HepG2 (cell line): ENCODE measurements around the gene ALOXE3. TPM values are rescaled to one million over a fixed set of nuclear protein-coding genes. Genes with fewer than 3 reads are reported as not detected.

ENCODE experiments used
- ATAC-seq: fragments of 200-7000 bp; cut with Tn5 transposase; 3 replicates; pipeline ENCODE4 v1.9.1; 2020; ENCODE audit warnings: mild to moderate bottlenecking, moderate library complexity
- BruUV-seq: library from RNA; stranded (reverse); fragments of 400-500 nt; replicated peaks from 2 replicates; lab custom pipeline; 2021; lab: Mats Ljungman, UMichigan
- CTCF ChIA-PET: fragments of 300-600 bp; formaldehyde crosslinking; extraction: SDS; loops from one replicate; lab custom pipeline; 2021; ENCODE audit warnings: low total read pairs, inconsistent platforms, low intra/inter-chr PET ratio; lab: Yijun Ruan, JAX
- POLR2A ChIA-PET: fragments of 350-600 bp; sonication (Branson Sonifier 250); formaldehyde crosslinking; loops from one replicate; lab custom pipeline; 2020; ENCODE audit warnings: antibody characterized with exemption, inconsistent platforms; lab: Yijun Ruan, JAX
- DNase-seq: peaks from one replicate; pipeline ENCODE4 v3.0.0-alpha.2; 2015; ENCODE audit warnings: low spot score
- FAIRE-seq: peaks from 3 replicates; lab custom pipeline; 2011; peaks lifted over from hg19 to GRCh38; lab: Jason Lieb, UNC
- H2AFZ ChIP-seq: one replicate; pipeline ENCODE4 v1.6.1; 2011; ENCODE audit warnings: low read length, inconsistent platforms
- H3K27ac ChIP-seq: fragments of 300-600 bp; 3 replicates; pipeline ENCODE4 v1.8.0; 2011; ENCODE audit warnings: mixed run types, mild to moderate bottlenecking, mixed read lengths, low read length, inconsistent platforms; ENCODE audit not compliant: insufficient read depth; ENCODE audit errors: extremely low read length
- H3K27me3 ChIP-seq, 2 experiments: fragments of 200-600 bp in 1 of 2; 2 replicates in 1 of 2; 3 replicates in 1 of 2; pipeline versions ENCODE4 v1.6.0 to v1.8.0; 2011; ENCODE audit warnings: low read length in 2 of 2, mild to moderate bottlenecking in 2 of 2, moderate library complexity in 2 of 2, inconsistent platforms in 1 of 2; ENCODE audit not compliant: insufficient read depth in 2 of 2, control insufficient read depth in 1 of 2
- H3K36me3 ChIP-seq, 2 experiments: fragments of 200-600 bp in 1 of 2; replicated peaks in 1 of 2; 2 replicates in 1 of 2; 3 replicates in 1 of 2; pipeline versions ENCODE4 v1.5.1 to v1.8.0; 2011; ENCODE audit warnings: low read length in 2 of 2, inconsistent platforms in 1 of 2; ENCODE audit not compliant: insufficient read depth in 2 of 2, control insufficient read depth in 1 of 2
- H3K4me1 ChIP-seq: 2 replicates; pipeline ENCODE4 v1.5.1; 2012; ENCODE audit warnings: low read length, inconsistent platforms; ENCODE audit not compliant: insufficient read depth
- H3K4me2 ChIP-seq: 2 replicates; pipeline ENCODE4 v1.6.0; 2011; ENCODE audit warnings: low read depth, low read length, inconsistent platforms
- H3K4me3 ChIP-seq, 3 experiments: fragments of 200-600 bp in 1 of 3; sonication (generic), shearing (Covaris generic) in 1 of 3; replicated peaks in 1 of 3; 2 replicates each; pipeline ENCODE4 v1.5.1; 2011 to 2016; ENCODE audit warnings: low read length in 3 of 3, inconsistent platforms in 2 of 3, low read depth in 2 of 3, mild to moderate bottlenecking in 2 of 3, control low read depth in 1 of 3, mixed read lengths in 1 of 3; ENCODE audit not compliant: insufficient read depth in 1 of 3
- H3K79me2 ChIP-seq: one replicate; pipeline ENCODE4 v1.6.1; 2011; ENCODE audit warnings: low read length, inconsistent platforms; ENCODE audit not compliant: insufficient read depth
- H3K9ac ChIP-seq: 2 replicates; pipeline ENCODE4 v1.6.0; 2011; ENCODE audit warnings: mild to moderate bottlenecking, low read depth, low read length, inconsistent platforms; ENCODE audit not compliant: insufficient read depth
- H3K9me3 ChIP-seq: 2 replicates; pipeline ENCODE4 v1.5.1; 2012; ENCODE audit warnings: mild to moderate bottlenecking, low read length
- H4K20me1 ChIP-seq: 2 replicates; pipeline ENCODE4 v1.6.0; 2011; ENCODE audit warnings: inconsistent platforms, mild to moderate bottlenecking, low read length, moderate library complexity; ENCODE audit not compliant: insufficient read depth
- AFF4 ChIP-seq: sonication (generic); formaldehyde crosslinking; IDR thresholded peaks from 2 replicates; pipeline ENCODE4 v1.4.0; 2020; ENCODE audit warnings: missing genetic modification reagents
- EHMT2 ChIP-seq: fragments of 200-600 bp; sonication (generic); IDR thresholded peaks from 2 replicates; pipeline ENCODE4 v1.7.0; 2017; ENCODE audit warnings: antibody characterized with exemption, low read depth, low read length, borderline replicate concordance
- HNF1B ChIP-seq: sonication (generic); formaldehyde crosslinking; IDR thresholded peaks from 2 replicates; pipeline ENCODE4 v1.5.1; 2020; ENCODE audit warnings: mild to moderate bottlenecking, moderate library complexity, missing genetic modification reagents
- KMT2B ChIP-seq: IDR thresholded peaks from 2 replicates; pipeline ENCODE4 v1.6.1; 2016; ENCODE audit warnings: missing genetic modification reagents, missing compliant biosample characterization
- MIER3 ChIP-seq: IDR thresholded peaks from 2 replicates; pipeline ENCODE4 v1.6.1; 2016; ENCODE audit warnings: missing compliant biosample characterization, borderline replicate concordance
- POGK ChIP-seq: sonication (generic); formaldehyde crosslinking; conservative IDR thresholded peaks from 2 replicates; pipeline ENCODE4 v1.8.0; 2022; ENCODE audit warnings: mild to moderate bottlenecking, moderate library complexity, missing genetic modification reagents
- ZNF362 ChIP-seq: sonication (generic); formaldehyde crosslinking; IDR thresholded peaks from 2 replicates; pipeline ENCODE4 v1.4.0; 2020; ENCODE audit warnings: missing genetic modification reagents, mild to moderate bottlenecking, borderline replicate concordance
- ZNF501 ChIP-seq: sonication (generic); formaldehyde crosslinking; IDR thresholded peaks from 2 replicates; pipeline ENCODE4 v1.5.1; 2020; ENCODE audit warnings: mild to moderate bottlenecking, moderate library complexity, missing genetic modification reagents
- ZNF674 ChIP-seq: sonication (generic); formaldehyde crosslinking; IDR thresholded peaks from 2 replicates; pipeline ENCODE4 v1.5.0; 2020; ENCODE audit warnings: low read depth, mild to moderate bottlenecking, missing genetic modification reagents
- ZNF746 ChIP-seq: sonication (generic); formaldehyde crosslinking; IDR thresholded peaks from 2 replicates; pipeline ENCODE4 v1.8.0; 2022; ENCODE audit warnings: mild to moderate bottlenecking, missing genetic modification reagents
- WGBS: methylation state at CpG from one replicate; pipeline ENCODE4 v1.1.6; 2017; ENCODE audit warnings: low lambda C conversion rate; 5-methylcytosine and 5-hydroxymethylcytosine counted together
- in situ Hi-C: cut with HindIII; loops from 2 replicates; pipeline ENCODE4 v1.10.0; 2017; ENCODE audit warnings: low pct_unique_long_range_greater_than_20kb; ENCODE audit not compliant: extremely low pct_ligation_motif_present
- intact Hi-C: fragments of 100-400 bp; cut with micrococcal nuclease; formaldehyde crosslinking; loops from one replicate; pipeline ENCODE4 v1.10.0; 2022; ENCODE audit not compliant: unreplicated experiment
- polyA plus RNA-seq, 8 experiments: library from polyadenylated mRNA; depleted of rRNA in 3 of 8; stranded (reverse) in 7 of 8; unstranded in 1 of 8; fragments of >200 nt; fragmentation: Illumina TruSeq in 4 of 8; extraction: Trizol in 4 of 8; gene quantifications; 2 replicates each; pipeline versions ENCODE4 v1.2.1 to v1.2.3, GENCODE V29; 2011 to 2016; ENCODE audit warnings: low read depth in 4 of 8, missing spikeins in 1 of 8, mixed read lengths in 1 of 8; ENCODE audit not compliant: insufficient read depth in 1 of 8
- total RNA-seq, 5 experiments: library from RNA; depleted of rRNA; stranded (reverse); fragments of >200 nt; fragmentation: Illumina TruSeq; extraction: Trizol; gene quantifications; 2 replicates each; pipeline ENCODE4 v1.2.3, GENCODE V29; 2016; ENCODE audit warnings: low read depth in 1 of 5

ALOXE3 gene
- total and polyA plus RNA-seq, 2 of the 13 experiments (the other 11 are each of a cell fraction or from before 2014, with no cell fraction given) = 0.07 TPM; not detected in 1

DNA sequence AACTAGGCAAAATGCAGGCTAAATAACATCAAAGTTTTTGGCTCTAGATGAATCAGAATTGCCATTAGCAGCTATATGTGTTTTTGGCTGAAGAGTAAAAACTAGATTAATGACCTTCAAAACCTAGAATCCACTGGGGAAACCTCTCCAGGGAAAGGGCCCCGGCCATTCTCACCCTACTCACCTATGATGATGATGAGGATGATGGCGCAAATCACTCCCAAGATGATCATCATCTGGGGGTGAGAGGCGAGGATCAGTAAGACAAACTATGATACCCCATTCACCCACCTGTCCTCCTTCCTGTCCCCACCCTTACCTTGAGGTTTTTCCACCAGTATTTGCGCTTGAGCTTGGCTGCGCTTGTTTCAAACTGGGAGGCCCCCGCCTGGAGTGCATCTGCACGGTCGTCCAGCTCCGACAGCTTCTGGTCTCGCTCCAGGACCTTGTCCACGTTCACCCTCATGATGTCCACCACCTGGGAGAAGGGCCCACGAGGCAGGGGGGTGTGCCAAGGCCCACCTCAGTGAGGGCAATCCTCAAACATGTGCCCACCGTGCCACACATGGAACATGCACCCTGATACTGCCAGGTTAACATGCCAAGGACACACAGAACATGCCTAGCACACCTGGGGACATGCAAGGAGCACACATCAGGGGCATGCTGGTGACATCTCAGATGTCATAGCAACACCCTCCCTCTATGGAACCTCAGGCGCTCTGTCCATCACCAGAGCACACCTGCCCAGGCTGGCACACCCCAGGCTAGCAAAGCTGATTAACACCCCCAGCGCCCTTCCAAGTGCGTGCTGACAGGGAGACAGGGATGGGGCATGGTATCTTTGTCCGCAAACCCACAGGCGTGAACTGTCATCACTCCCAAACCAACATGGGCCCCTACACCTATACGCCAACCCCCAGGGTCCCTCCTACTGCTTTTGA lies 43.2 kb upstream of the ALOXE3 start:
- FAIRE-seq (no peak), DNase-seq (no peak), ATAC-seq (no peak)
- Histone ChIP-seq H3K9ac (peak overlapping the region; percentile 95), H2AFZ (no peak overlapping the region), H3K4me1 (peaks cover 62% of the 10 kb centered on the region), H3K79me2 (peaks cover 18% of the 10 kb centered on the region), H3K27ac (peak overlapping the region; percentile 80), H3K4me3 (peak overlapping the region; percentile 92 to 99 (median 98)), H3K36me3 (peaks cover 1 to 7% of the 10 kb centered on the region in 2 experiments; a peak in 3 of 5 replicates), H3K27me3 (no peaks in the 10 kb centered on the region; a peak in 1 of 5 replicates), H3K4me2 (peak overlapping the region; percentile 100), H3K9me3 (no peaks in the 10 kb centered on the region), H4K20me1 (no peaks in the 10 kb centered on the region)
- intact Hi-C loops = no loop called here
- 89% methylated on average over 14 of the region's 19 CpGs for WGBS
- in situ Hi-C loops = no loop called here
- TSS peak; percentile 67 for BruUV-seq
- CTCF ChIA-PET = interaction anchor here (1.9 kb wide), 1 partner anchor 23 kb away, joined by 5 read pairs; no protein-coding TSS in a partner anchor
- POLR2A ChIA-PET = interaction anchor here (2.0 kb wide), 1 partner anchor 11 kb away, joined by 11 read pairs; no protein-coding TSS in a partner anchor
- TF ChIP-seq ZNF501 = 0 out of 2 replicates have a peak, but pooled peaks have one; percentile 39
- no peak for TF ChIP-seq POGK (CRISPR knock-in tag)
- no peak for TF ChIP-seq EHMT2
- no peak for TF ChIP-seq KMT2B (CRISPR knock-in tag)
- 0 out of 2 replicates have a peak, but pooled peaks have one; percentile 20 for TF ChIP-seq ZNF746 (CRISPR knock-in tag)
- 0 out of 2 replicates have a peak, but pooled peaks have one; percentile 2 for TF ChIP-seq HNF1B (CRISPR knock-in tag)
- 0 out of 2 replicates have a peak, but pooled peaks have one; percentile 4 for TF ChIP-seq ZNF362 (CRISPR knock-in tag)
- TF ChIP-seq MIER3 (CRISPR knock-in tag) = no peak
- TF ChIP-seq ZNF674 (CRISPR knock-in tag) = no peak
- no peak for TF ChIP-seq AFF4 (CRISPR knock-in tag)
